Lung microvascular endothelial cell (primary cell): ENCODE data around the gene C2orf49. TPM values are rescaled to one million over a fixed set of nuclear protein-coding genes. Genes with fewer than 3 reads are reported as not detected.

Experiments used
- DNase-seq, 2 donors: peaks; one replicate each; pipeline versions ENCODE4 v3.0.0 to v3.0.0-alpha.2; 2010; ENCODE audit warnings: low read depth in 2 of 2
- total RNA-seq: library from RNA; depleted of rRNA; stranded (reverse); fragments of >200 nt; gene quantifications from 2 replicates; pipeline ENCODE4 v1.2.1, GENCODE V29; 2014

C2orf49 gene
- total RNA-seq, 1 donor from 2014 or later = 11.7 TPM

GRCh38 chr2:105382177-105382576 is 44.8 kb downstream of the C2orf49 start:
- no peak for DNase-seq

- no peak for DNase-seq
These were observed 46.3 kb downstream of the C2orf49 start for GRCh38 chr2:105383432-105384166.

GRCh38 chr2:105384216-105384615 is 46.9 kb downstream of the C2orf49 start:
- DNase-seq = no peak

- no peak for DNase-seq
These were observed 47.5 kb downstream of the C2orf49 start for GRCh38 chr2:105384861-105385260.

GRCh38 chr2:105385731-105386540 is 48.6 kb downstream of the C2orf49 start:
- DNase-seq = no peak

GRCh38 chr2:105387225-105387624 is 49.9 kb downstream of the C2orf49 start:
- peak; percentile 27 to 47 for DNase-seq

GRCh38 chr2:105388971-105389381 is 51.6 kb downstream of the C2orf49 start:
- peak; percentile 77 to 96 for DNase-seq

- no peak for DNase-seq
These were observed 53.1 kb downstream of the C2orf49 start for GRCh38 chr2:105390454-105390853.

GRCh38 chr2:105391058-105391627 is 53.8 kb downstream of the C2orf49 start:
- no peak for DNase-seq

GRCh38 chr2:105391763-105392662 is 54.7 kb downstream of the C2orf49 start:
- DNase-seq = no peak

GRCh38 chr2:105393373-105394055 is 56.2 kb downstream of the C2orf49 start:
- DNase-seq = peak; percentile 61 to 92

GRCh38 chr2:105394951-105395611 is 57.7 kb downstream of the C2orf49 start:
- no peak for DNase-seq

- no peak for DNase-seq
These were observed 58.4 kb downstream of the C2orf49 start for GRCh38 chr2:105395691-105396090.

GRCh38 chr2:105396254-105397024 is 59.1 kb downstream of the C2orf49 start:
- peak in 1 of 2 donors; percentile 96 for DNase-seq

GRCh38 chr2:105397025-105397722 is 59.8 kb downstream of the C2orf49 start:
- DNase-seq = peak in 1 of 2 donors; percentile 24

GRCh38 chr2:105397953-105398335 is 60.6 kb downstream of the C2orf49 start:
- DNase-seq = peak in 1 of 2 donors; percentile 43

- DNase-seq = peak; percentile 87 to 90
These were observed 61.2 kb downstream of the C2orf49 start, which contains the start of gene FHL2 for GRCh38 chr2:105398336-105399206. Gene FHL2, minus strand, starts transcription at chr2:105399051. Its CDS starts 12,535 bp downstream, at chr2:105386516.
